Endothelial cell of umbilical vein (primary cell): Measurements from ENCODE around the gene TNFRSF12A. TPM values are rescaled to one million over a fixed set of nuclear protein-coding genes. Genes with fewer than 3 reads are reported as not detected.

Experiments used
- BruUV-seq: library from RNA; stranded (reverse); fragments of 400-500 nt; replicated peaks from 2 replicates; lab custom pipeline; 2021; lab: Mats Ljungman, UMichigan
- CTCF ChIA-PET: fragments of 300-600, 350-600 bp; sonication (Branson Sonifier 250); formaldehyde crosslinking; loops from one replicate; lab custom pipeline; 2021; ENCODE audit warnings: antibody characterized with exemption, inconsistent platforms; lab: Charles Lee
- POLR2A ChIA-PET: fragments of 300-600, 350-600 bp; sonication (Branson Sonifier 250); formaldehyde crosslinking; loops from one replicate; lab custom pipeline; 2021; ENCODE audit warnings: antibody characterized with exemption, inconsistent platforms; lab: Charles Lee
- DNase-seq: peaks from one replicate; pipeline ENCODE4 v3.0.0-alpha.2; 2011; ENCODE audit warnings: low read depth, low spot score
- FAIRE-seq: peaks from 2 replicates; lab custom pipeline; 2011; peaks lifted over from hg19 to GRCh38; lab: Jason Lieb, UNC
- H2AFZ ChIP-seq: 2 replicates; pipeline ENCODE4 v1.6.0; 2012; ENCODE audit warnings: low read depth, low read length, control low read depth, inconsistent platforms
- H3K27ac ChIP-seq: 2 replicates; pipeline ENCODE4 v1.5.1; 2011; ENCODE audit warnings: low read depth, mild to moderate bottlenecking, control low read depth, low read length, moderate library complexity; ENCODE audit not compliant: insufficient read depth
- H3K27me3 ChIP-seq, 2 experiments: 2 replicates each; pipeline versions ENCODE4 v1.6.0 to v1.6.1; 2011; ENCODE audit warnings: low read length in 2 of 2, mixed read lengths in 1 of 2; ENCODE audit not compliant: control insufficient read depth in 2 of 2, insufficient read depth in 2 of 2
- H3K36me3 ChIP-seq, 2 experiments: 2 replicates in 1 of 2; 3 replicates in 1 of 2; pipeline ENCODE4 v1.5.1; 2011; ENCODE audit warnings: low read length in 2 of 2, mild to moderate bottlenecking in 1 of 2, moderate library complexity in 1 of 2; ENCODE audit not compliant: control insufficient read depth in 2 of 2, insufficient read depth in 2 of 2; ENCODE audit errors: extremely low read depth in 1 of 2
- H3K4me1 ChIP-seq: 3 replicates; pipeline ENCODE4 v1.5.1; 2011; ENCODE audit warnings: mild to moderate bottlenecking, low read length; ENCODE audit not compliant: control insufficient read depth, insufficient read depth; ENCODE audit errors: extremely low read depth
- H3K4me2 ChIP-seq: 2 replicates; pipeline ENCODE4 v1.6.1; 2011; ENCODE audit warnings: low read length, control low read depth, mixed read lengths; ENCODE audit not compliant: insufficient read depth
- H3K4me3 ChIP-seq, 3 experiments: fragments of 200-600 bp in 1 of 3; sonication (generic), shearing (Covaris generic) in 1 of 3; replicated peaks in 1 of 3; 2 replicates each; pipeline ENCODE4 v1.5.1; 2011 to 2016; ENCODE audit warnings: control low read depth in 3 of 3, low read length in 3 of 3, mild to moderate bottlenecking in 2 of 3, inconsistent platforms in 1 of 3, low read depth in 1 of 3, moderate library complexity in 1 of 3; ENCODE audit not compliant: insufficient read depth in 1 of 3
- H3K79me2 ChIP-seq: 2 replicates; pipeline ENCODE4 v1.6.0; 2012; ENCODE audit warnings: low read length, inconsistent platforms; ENCODE audit not compliant: control insufficient read depth, insufficient read depth
- H3K9ac ChIP-seq: replicated peaks from 2 replicates; pipeline ENCODE3; 2011; ENCODE audit warnings: low read length, control low read depth; ENCODE audit not compliant: insufficient read depth; ENCODE audit errors: extremely low read depth
- H3K9me1 ChIP-seq: replicated peaks from 3 replicates; pipeline ENCODE4 v1.6.0; 2011; ENCODE audit warnings: mild to moderate bottlenecking, low read length; ENCODE audit not compliant: control insufficient read depth, insufficient read depth; ENCODE audit errors: extremely low read depth
- H3K9me3 ChIP-seq: replicated peaks from 2 replicates; pipeline ENCODE4 v1.5.1; 2012; ENCODE audit warnings: low read length, inconsistent platforms; ENCODE audit not compliant: control insufficient read depth, insufficient read depth
- H4K20me1 ChIP-seq: replicated peaks from 2 replicates; pipeline ENCODE3; 2011; ENCODE audit warnings: mild to moderate bottlenecking, low read length; ENCODE audit not compliant: control insufficient read depth, insufficient read depth; ENCODE audit errors: extremely low read depth
- POLR2AphosphoS5 ChIP-seq: IDR thresholded peaks from 2 replicates; pipeline ENCODE4 v1.6.1; 2012; ENCODE audit warnings: low read depth, mild to moderate bottlenecking, control low read depth, low read length, moderate library complexity; ENCODE audit not compliant: insufficient read depth
- dilution Hi-C: fragments of 300-500 bp; cut with MboI; formaldehyde crosslinking; loops from one replicate; pipeline ENCODE4 v1.15.0; 2019; ENCODE audit warnings: low sequenced_read_pairs; ENCODE audit not compliant: extremely low pct_ligation_motif_present
- intact Hi-C: fragments of 100-400 bp; cut with micrococcal nuclease; formaldehyde crosslinking; loops from one replicate; pipeline ENCODE4 v1.10.0; 2022
- polyA plus RNA-seq, 4 experiments: library from polyadenylated mRNA; depleted of rRNA in 3 of 4; stranded (reverse) in 3 of 4; unstranded in 1 of 4; fragments of >200 nt; gene quantifications; 2 replicates each; pipeline versions ENCODE4 v1.2.1 to v1.2.3, GENCODE V29; 2011 to 2012; ENCODE audit warnings: missing spikeins in 1 of 4
- total RNA-seq: library from RNA; stranded (reverse); gene quantifications from 2 replicates; pipeline ENCODE4 v1.2.3, GENCODE V29; 2021
- TF ChIP-seq, protein P1 (sequence below), 2 donors: IDR thresholded peaks; 1 replicate in 1 of 2; 2 replicates in 1 of 2; pipeline ENCODE4 v1.5.1; 2011; ENCODE audit warnings: low read length in 2 of 2, mild to moderate bottlenecking in 2 of 2, moderate library complexity in 2 of 2, control low read depth in 1 of 2, inconsistent platforms in 1 of 2, low read depth in 1 of 2; ENCODE audit not compliant: insufficient read depth in 1 of 2; ENCODE audit errors: extremely low read depth in 1 of 2

TNFRSF12A gene
- total and polyA plus RNA-seq, 2 donors (not counting 3 experiments of a cell fraction or from before 2014, with no cell fraction given), result 162 to 187 TPM

DNA sequence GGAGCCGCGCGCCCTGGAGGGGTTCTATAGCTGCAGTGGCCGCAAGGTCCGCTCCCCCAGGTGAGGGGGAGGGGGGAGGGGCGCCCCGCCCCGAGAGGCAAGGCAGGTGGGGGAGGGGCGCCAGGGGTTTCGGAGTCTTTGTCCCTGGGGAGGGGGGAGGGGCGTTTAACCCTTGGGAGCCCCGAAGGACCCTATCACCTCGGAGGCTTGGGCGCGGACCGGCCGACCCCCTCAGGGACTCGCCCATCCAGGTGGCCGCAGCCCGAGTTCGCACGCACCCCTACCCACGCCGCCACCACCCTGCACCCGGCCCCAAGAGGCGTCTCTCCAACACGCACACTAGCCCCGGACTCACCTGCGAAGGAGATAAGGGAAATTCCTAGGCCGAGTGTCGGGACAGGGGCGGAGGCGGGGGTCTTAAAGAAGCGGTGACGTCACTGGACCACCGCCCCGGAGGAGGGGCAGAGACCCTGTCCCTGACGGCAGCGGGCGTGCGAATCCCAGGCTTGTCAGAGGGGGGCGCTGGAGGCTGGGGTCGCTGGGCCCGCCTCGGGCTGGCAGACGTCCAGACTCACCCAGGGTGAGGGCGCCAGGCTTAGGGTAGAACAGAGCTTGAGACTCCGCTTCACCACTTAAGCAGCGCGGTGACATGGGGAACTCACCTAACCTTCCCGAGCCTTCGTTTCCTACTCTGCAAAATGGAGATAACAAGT, 2.2 kb upstream of the TNFRSF12A start, which contains the start of gene CLDN6:
Gene CLDN6, minus strand, starts transcription at position 390 of the 713 bp plus-strand sequence. CDS start 2,162 bp downstream, outside the sequence.
- ChIA-PET POLR2A (interaction anchor here (0.6 kb wide), 1 partner anchor 1459 kb away, joined by 9 read pairs; no protein-coding TSS in a partner anchor), CTCF (interaction anchor here (3.1 to 6.1 kb wide), 2 partner anchors 10 to 13 kb away, joined by 30 to 52 read pairs; no protein-coding TSS in a partner anchor)
- Histone ChIP-seq H4K20me1 (no peaks in the 10 kb centered on the region), H3K27ac (no peak within 1 kb of the TSS), H3K27me3 (peaks cover 8% of the 10 kb centered on the region in 2 experiments), H2AFZ (no peak within 1 kb of the TSS), H3K4me3 (no peak within 1 kb of the TSS), H3K4me1 (peaks cover 10% of the 10 kb centered on the region), H3K79me2 (peaks cover 2% of the 10 kb centered on the region), H3K9ac (no peak within 1 kb of the TSS), H3K36me3 (no peaks in the 10 kb centered on the region), H3K9me3 (no peaks in the 10 kb centered on the region), H3K4me2 (no peak within 1 kb of the TSS), H3K9me1 (no peaks in the 10 kb centered on the region)
- DNase-seq (peak; percentile 38), FAIRE-seq (no peak)
- dilution Hi-C loops (no loop called here), intact Hi-C loops (no loop called here)
- BruUV-seq, result no TSS peak
- TF ChIP-seq, protein P1, sequence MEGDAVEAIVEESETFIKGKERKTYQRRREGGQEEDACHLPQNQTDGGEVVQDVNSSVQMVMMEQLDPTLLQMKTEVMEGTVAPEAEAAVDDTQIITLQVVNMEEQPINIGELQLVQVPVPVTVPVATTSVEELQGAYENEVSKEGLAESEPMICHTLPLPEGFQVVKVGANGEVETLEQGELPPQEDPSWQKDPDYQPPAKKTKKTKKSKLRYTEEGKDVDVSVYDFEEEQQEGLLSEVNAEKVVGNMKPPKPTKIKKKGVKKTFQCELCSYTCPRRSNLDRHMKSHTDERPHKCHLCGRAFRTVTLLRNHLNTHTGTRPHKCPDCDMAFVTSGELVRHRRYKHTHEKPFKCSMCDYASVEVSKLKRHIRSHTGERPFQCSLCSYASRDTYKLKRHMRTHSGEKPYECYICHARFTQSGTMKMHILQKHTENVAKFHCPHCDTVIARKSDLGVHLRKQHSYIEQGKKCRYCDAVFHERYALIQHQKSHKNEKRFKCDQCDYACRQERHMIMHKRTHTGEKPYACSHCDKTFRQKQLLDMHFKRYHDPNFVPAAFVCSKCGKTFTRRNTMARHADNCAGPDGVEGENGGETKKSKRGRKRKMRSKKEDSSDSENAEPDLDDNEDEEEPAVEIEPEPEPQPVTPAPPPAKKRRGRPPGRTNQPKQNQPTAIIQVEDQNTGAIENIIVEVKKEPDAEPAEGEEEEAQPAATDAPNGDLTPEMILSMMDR (IDR thresholded peaks at IDR 0.05; ENCODE audit: extremely low read depth in 1 of 2, insufficient read depth in 1 of 2, low read depth in 1 of 2, low read length in 2 of 2), result peak; percentile 50 to 65
- no peak for TF ChIP-seq POLR2AphosphoS5
